Glutamatergic neuron (in vitro differentiated cells): ENCODE results near the gene PSPN. TPM values are rescaled to one million over a fixed set of nuclear protein-coding genes. Genes with fewer than 3 reads are reported as not detected.

Source experiments
- DNase-seq: peaks from one replicate; pipeline ENCODE4 v3.0.0; 2022
- H3K27ac Mint-ChIP-seq: one replicate; pipeline ENCODE4 v1.8.0; 2020; ENCODE audit warnings: mild to moderate bottlenecking, mixed read lengths, inconsistent platforms; ENCODE audit not compliant: unreplicated experiment
- H3K27me3 Mint-ChIP-seq: one replicate; pipeline ENCODE4 v1.8.0; 2020; ENCODE audit warnings: mild to moderate bottlenecking, moderate library complexity, mixed read lengths, inconsistent platforms; ENCODE audit not compliant: unreplicated experiment
- H3K36me3 Mint-ChIP-seq: one replicate; pipeline ENCODE4 v1.8.0; 2020; ENCODE audit warnings: mild to moderate bottlenecking, mixed read lengths, inconsistent platforms; ENCODE audit not compliant: unreplicated experiment
- H3K4me1 Mint-ChIP-seq: one replicate; pipeline ENCODE4 v1.8.0; 2020; ENCODE audit warnings: mild to moderate bottlenecking, low read depth, mixed read lengths, inconsistent platforms; ENCODE audit not compliant: unreplicated experiment
- H3K4me3 Mint-ChIP-seq: one replicate; pipeline ENCODE4 v1.8.0; 2020; ENCODE audit warnings: mild to moderate bottlenecking, mixed read lengths, inconsistent platforms; ENCODE audit not compliant: unreplicated experiment
- H3K9me3 Mint-ChIP-seq: one replicate; pipeline ENCODE4 v1.8.0; 2020; ENCODE audit warnings: mild to moderate bottlenecking, moderate library complexity, mixed read lengths, inconsistent platforms; ENCODE audit not compliant: unreplicated experiment
- CTCF ChIP-seq: fragments of 200-600 bp; sonication (generic); IDR thresholded peaks from one replicate; pipeline ENCODE4 v1.5.0; 2021; ENCODE audit not compliant: partially characterized antibody, unreplicated experiment
- total RNA-seq: library from RNA; stranded (reverse); fragmentation: NEBNext Ultra II Directional; extraction: Animal tissue kit (Norgen Biotek cat#: 25700); gene quantifications from one replicate; pipeline ENCODE4 v1.2.1, GENCODE V29; 2021; ENCODE audit not compliant: unreplicated experiment

PSPN gene
- total RNA-seq, 1 donor from 2014 or later, result 2.3 TPM

GRCh38 chr19:6421075-6422014, 45.6 kb upstream of the PSPN start:
- Mint-ChIP-seq H3K9me3 (peaks cover 9% of the 10 kb centered on the region), H3K36me3 (no peaks in the 10 kb centered on the region), H3K4me3 (peak overlapping the region; percentile 91), H3K27ac (peak overlapping the region; percentile 52), H3K27me3 (peaks cover 11% of the 10 kb centered on the region), H3K4me1 (peaks cover 17% of the 10 kb centered on the region)
- TF ChIP-seq CTCF, result no peak
- DNase-seq, result no peak

- no peak for DNase-seq
- TF ChIP-seq CTCF, result no peak
- H3K4me3 Mint-ChIP-seq, result no peak overlapping the region
- peaks cover 14% of the 10 kb centered on the region for H3K4me1 Mint-ChIP-seq
- no peak overlapping the region for H3K27ac Mint-ChIP-seq
- H3K9me3 Mint-ChIP-seq, result peaks cover 4% of the 10 kb centered on the region
- no peaks in the 10 kb centered on the region for H3K36me3 Mint-ChIP-seq
- peaks cover 3% of the 10 kb centered on the region for H3K27me3 Mint-ChIP-seq
Measured at GRCh38 chr19:6418562-6418932, 42.8 kb upstream of the PSPN start.

GRCh38 chr19:6417713-6418561, 42.2 kb upstream of the PSPN start:
- H3K9me3 Mint-ChIP-seq, result peaks cover 4% of the 10 kb centered on the region
- TF ChIP-seq CTCF, result no peak
- H3K27ac Mint-ChIP-seq, result no peak overlapping the region
- peaks cover 10% of the 10 kb centered on the region for H3K4me1 Mint-ChIP-seq
- H3K4me3 Mint-ChIP-seq, result no peak overlapping the region
- H3K36me3 Mint-ChIP-seq, result no peaks in the 10 kb centered on the region
- no peak for DNase-seq
- H3K27me3 Mint-ChIP-seq, result peaks cover 3% of the 10 kb centered on the region

- TF ChIP-seq CTCF, result no peak
- no peak for DNase-seq
- H3K4me1 Mint-ChIP-seq, result peaks cover 1% of the 10 kb centered on the region
- no peak overlapping the region for H3K4me3 Mint-ChIP-seq
- peaks cover 3% of the 10 kb centered on the region for H3K27me3 Mint-ChIP-seq
- H3K36me3 Mint-ChIP-seq, result no peaks in the 10 kb centered on the region
- H3K27ac Mint-ChIP-seq, result no peak overlapping the region
- peaks cover 2% of the 10 kb centered on the region for H3K9me3 Mint-ChIP-seq
Measured at GRCh38 chr19:6416658-6417405, 41.1 kb upstream of the PSPN start.
